T-helper 17 cell (primary cell): ENCODE data around the gene NCDN. TPM values are rescaled to one million over a fixed set of nuclear protein-coding genes. Genes with fewer than 3 reads are reported as not detected.

Experiments
- ATAC-seq: fragments of 150-1000 bp; cut with Tn5 transposase; 2 replicates; pipeline ENCODE4 v1.10.0; 2021; ENCODE audit warnings: mild to moderate bottlenecking, moderate library complexity
- DNase-seq, 3 donors: peaks; one replicate each; pipeline versions ENCODE4 v3.0.0 to v3.0.0-alpha.2; 2020 to 2021
- H3K9me3 ChIP-seq: one replicate; pipeline ENCODE4 v1.7.0; 2013; ENCODE audit warnings: low read length, mild to moderate bottlenecking; ENCODE audit not compliant: control insufficient read depth, poor library complexity, severe bottlenecking
- H3K27ac Mint-ChIP-seq: one replicate; pipeline ENCODE4 v1.8.0; 2022; ENCODE audit warnings: mild to moderate bottlenecking, moderate library complexity, mixed read lengths
- H3K27me3 Mint-ChIP-seq: one replicate; pipeline ENCODE4 v1.8.0; 2022; ENCODE audit warnings: mixed read lengths
- H3K36me3 Mint-ChIP-seq: one replicate; pipeline ENCODE4 v1.8.0; 2022; ENCODE audit warnings: low read depth, mixed read lengths
- H3K4me1 Mint-ChIP-seq: one replicate; pipeline ENCODE4 v1.8.0; 2022; ENCODE audit warnings: mild to moderate bottlenecking, mixed read lengths
- H3K4me3 Mint-ChIP-seq: one replicate; pipeline ENCODE4 v1.8.0; 2022; ENCODE audit warnings: mild to moderate bottlenecking, moderate library complexity, mixed read lengths
- total RNA-seq, 4 donors: library from RNA in 2 of 4; stranded (reverse) in 2 of 4; gene quantifications; one replicate each; pipeline ENCODE4 v1.2.3 and lab custom pipeline; 2022 to 2026

Gene NCDN, protein sequence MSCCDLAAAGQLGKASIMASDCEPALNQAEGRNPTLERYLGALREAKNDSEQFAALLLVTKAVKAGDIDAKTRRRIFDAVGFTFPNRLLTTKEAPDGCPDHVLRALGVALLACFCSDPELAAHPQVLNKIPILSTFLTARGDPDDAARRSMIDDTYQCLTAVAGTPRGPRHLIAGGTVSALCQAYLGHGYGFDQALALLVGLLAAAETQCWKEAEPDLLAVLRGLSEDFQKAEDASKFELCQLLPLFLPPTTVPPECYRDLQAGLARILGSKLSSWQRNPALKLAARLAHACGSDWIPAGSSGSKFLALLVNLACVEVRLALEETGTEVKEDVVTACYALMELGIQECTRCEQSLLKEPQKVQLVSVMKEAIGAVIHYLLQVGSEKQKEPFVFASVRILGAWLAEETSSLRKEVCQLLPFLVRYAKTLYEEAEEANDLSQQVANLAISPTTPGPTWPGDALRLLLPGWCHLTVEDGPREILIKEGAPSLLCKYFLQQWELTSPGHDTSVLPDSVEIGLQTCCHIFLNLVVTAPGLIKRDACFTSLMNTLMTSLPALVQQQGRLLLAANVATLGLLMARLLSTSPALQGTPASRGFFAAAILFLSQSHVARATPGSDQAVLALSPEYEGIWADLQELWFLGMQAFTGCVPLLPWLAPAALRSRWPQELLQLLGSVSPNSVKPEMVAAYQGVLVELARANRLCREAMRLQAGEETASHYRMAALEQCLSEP
- 10 to 100 TPM; 23.8 to 26.2 TPM for total RNA-seq
- total RNA-seq (lab: John Stamatoyannopoulos, UW): 26.4 to 33.3 reads per million in 2 donors

DNA sequence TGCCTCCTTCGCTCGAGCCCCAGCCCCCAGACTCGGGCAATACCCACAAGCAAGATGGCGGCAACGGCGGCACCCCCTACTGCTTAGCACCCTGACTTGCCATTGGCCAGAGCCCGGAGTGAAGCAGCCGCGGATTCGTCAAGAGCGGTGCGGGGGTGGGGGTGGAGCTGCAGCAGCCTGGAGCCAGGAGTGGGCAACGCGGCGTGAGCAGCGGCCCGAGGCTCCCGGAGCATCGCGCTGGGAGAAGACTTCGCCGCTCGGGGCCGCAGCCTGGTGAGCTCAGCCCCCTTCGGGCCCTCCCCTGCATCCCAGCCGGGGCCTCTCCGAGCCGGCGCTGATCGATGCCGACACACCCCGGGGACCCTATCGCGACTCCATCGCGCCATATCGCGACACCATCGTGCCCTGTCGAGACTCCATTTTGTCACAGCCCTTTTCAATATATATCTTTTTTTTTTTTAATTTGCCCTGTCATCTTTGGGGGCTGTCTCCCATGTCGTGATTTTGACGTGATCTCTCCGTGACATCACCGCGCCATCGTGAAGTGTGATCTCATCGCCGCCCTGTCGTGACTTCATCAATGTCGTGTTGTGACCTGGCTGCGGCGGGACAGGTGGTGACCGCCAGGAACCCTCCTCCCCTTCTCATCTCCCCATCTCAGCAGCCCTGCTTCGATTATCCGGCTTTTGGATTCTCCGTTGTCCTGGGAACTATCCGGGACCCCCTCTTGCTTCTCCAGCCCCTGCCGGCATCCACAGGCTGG lies at the start of gene NCDN:
Gene NCDN, plus strand, starts transcription at position 189 of the 763 bp plus-strand sequence. Its CDS starts 392 bp downstream, at position 581.
- H3K4me3 Mint-ChIP-seq: peak within 1 kb of the TSS; percentile 98
- peaks cover 2% of the 10 kb centered on the region for H3K36me3 Mint-ChIP-seq
- peaks cover 48% of the 10 kb centered on the region for H3K4me1 Mint-ChIP-seq
- peak; percentile 92 for ATAC-seq
- peak; percentile 89 to 93 (median 93) for DNase-seq
- H3K27me3 Mint-ChIP-seq: no peaks in the 10 kb centered on the region
- H3K9me3 ChIP-seq: no peaks in the 10 kb centered on the region
- H3K27ac Mint-ChIP-seq: peak within 1 kb of the TSS; percentile 98

DNA sequence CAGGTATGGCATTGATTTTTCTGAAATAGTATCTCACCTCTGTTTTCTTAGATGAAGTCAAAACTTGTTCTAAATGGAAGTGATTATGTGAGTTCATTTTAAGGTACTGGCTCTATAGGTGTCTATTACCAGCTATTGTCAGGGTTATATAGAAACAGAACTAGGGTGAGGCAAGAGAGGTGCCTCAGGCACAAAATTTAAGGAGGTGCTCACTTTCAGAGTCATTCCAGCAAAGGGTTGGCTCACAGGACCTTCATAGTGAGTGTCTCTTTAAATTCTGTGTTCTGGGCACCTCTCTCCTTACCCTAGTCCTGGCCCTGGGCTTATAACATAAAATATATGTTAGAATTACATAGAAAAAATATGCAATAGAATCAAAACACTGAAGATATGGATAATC lies 49.7 kb upstream of the NCDN start:
- H3K4me3 Mint-ChIP-seq: no peak overlapping the region
- no peaks in the 10 kb centered on the region for H3K9me3 ChIP-seq
- DNase-seq (no peak), ATAC-seq (no peak)
- no peaks in the 10 kb centered on the region for H3K27me3 Mint-ChIP-seq
- peaks cover 7% of the 10 kb centered on the region for H3K36me3 Mint-ChIP-seq
- H3K4me1 Mint-ChIP-seq: peaks cover 49% of the 10 kb centered on the region
- peak overlapping the region; percentile 99 for H3K27ac Mint-ChIP-seq

DNA sequence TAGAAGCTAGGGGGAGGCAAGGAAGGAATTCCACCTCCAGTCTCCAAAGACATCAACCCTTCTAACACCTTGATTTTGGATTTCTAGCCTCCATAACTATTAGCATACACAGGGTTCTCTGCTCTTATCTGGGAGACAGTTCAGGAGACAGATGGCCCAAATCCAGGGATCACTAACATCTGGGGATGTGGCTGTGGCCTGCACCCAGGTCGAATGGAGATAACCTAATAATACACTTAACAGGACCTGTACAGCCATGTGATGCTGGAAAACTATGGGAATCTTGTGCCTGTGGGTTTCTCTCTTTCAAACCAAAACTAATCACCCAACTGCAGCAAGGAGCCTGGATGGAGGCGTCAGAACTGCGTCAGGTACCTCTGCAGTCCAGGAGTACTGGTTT lies 48.0 kb upstream of the NCDN start:
- Mint-ChIP-seq H3K27ac (peak overlapping the region; percentile 99), H3K36me3 (peaks cover 5% of the 10 kb centered on the region), H3K27me3 (no peaks in the 10 kb centered on the region), H3K4me3 (no peak overlapping the region), H3K4me1 (peaks cover 48% of the 10 kb centered on the region)
- no peaks in the 10 kb centered on the region for H3K9me3 ChIP-seq
- no peak for ATAC-seq
- DNase-seq: no peak

DNA sequence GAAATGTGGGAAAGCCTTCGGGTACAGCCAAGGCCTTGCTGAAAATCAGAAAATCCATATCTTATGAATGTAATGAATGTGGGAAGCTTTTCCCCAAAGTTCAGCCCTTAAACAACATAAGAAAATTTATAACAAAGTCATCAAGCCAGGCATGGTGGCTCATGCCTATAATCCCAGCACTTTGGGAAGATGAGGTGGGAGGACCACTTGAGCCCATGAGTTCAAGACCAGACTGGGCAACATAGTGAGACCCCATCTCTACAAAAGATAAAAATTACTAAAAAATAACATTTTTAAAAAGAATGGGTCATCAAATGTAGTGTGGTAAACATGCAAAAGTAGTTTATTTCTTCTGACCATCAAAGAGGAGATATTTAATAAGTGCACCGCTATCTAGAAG lies 46.3 kb upstream of the NCDN start:
- Mint-ChIP-seq H3K4me1 (peaks cover 32% of the 10 kb centered on the region), H3K4me3 (no peak overlapping the region), H3K27me3 (no peaks in the 10 kb centered on the region), H3K36me3 (peaks cover 2% of the 10 kb centered on the region), H3K27ac (no peak overlapping the region)
- DNase-seq (no peak), ATAC-seq (no peak)
- H3K9me3 ChIP-seq: no peaks in the 10 kb centered on the region

DNA sequence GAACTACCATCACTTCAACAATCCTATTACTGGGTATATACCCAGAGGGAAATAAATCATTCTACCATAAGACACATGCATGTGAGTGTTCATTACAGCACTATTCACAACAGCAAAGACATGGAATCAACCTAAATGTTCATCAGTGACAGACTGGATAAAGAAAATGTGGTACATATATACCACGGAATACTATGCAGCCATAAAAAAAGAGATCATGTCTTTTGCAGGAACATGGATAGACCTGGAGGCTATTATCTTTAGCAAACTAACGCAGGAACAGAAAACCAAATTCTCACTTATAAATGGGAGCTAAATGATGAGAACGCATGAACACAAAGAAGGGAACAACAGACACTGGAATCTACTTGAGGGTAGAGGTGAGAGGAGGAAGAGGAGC lies 39.4 kb upstream of the NCDN start:
- Mint-ChIP-seq H3K27ac (no peak overlapping the region), H3K36me3 (peaks cover 6% of the 10 kb centered on the region)
- no peak for ATAC-seq

DNA sequence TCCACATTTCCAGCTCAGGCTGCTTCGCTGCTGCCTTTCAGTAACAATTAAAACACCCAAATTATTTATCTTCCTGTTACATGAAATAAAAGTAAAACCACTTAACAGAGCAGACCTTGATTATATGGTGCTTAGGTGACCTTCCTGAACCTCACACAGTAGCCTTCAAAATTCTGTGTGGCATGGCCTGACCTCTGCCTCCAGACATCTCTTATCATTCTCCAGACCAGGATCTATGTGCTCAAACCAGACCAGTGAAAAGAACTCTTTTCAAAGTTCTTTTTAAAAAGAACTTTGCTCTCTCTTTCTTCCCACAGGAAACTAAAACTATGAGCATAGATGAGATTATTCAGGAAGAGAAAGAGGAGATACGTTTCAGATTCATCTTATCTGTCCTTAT lies 38.2 kb upstream of the NCDN start:
- Mint-ChIP-seq H3K27ac (no peak overlapping the region), H3K4me1 (peaks cover 2% of the 10 kb centered on the region), H3K4me3 (no peak overlapping the region), H3K36me3 (peaks cover 6% of the 10 kb centered on the region), H3K27me3 (no peaks in the 10 kb centered on the region)
- no peak for ATAC-seq
- DNase-seq: no peak
- no peaks in the 10 kb centered on the region for H3K9me3 ChIP-seq

More for the DNA sequence above, 39.4 kb upstream of the NCDN start:
- no peaks in the 10 kb centered on the region for H3K9me3 ChIP-seq
- Mint-ChIP-seq H3K4me3 (no peak overlapping the region), H3K4me1 (peaks cover 2% of the 10 kb centered on the region), H3K27me3 (no peaks in the 10 kb centered on the region)
- DNase-seq: no peak

DNA sequence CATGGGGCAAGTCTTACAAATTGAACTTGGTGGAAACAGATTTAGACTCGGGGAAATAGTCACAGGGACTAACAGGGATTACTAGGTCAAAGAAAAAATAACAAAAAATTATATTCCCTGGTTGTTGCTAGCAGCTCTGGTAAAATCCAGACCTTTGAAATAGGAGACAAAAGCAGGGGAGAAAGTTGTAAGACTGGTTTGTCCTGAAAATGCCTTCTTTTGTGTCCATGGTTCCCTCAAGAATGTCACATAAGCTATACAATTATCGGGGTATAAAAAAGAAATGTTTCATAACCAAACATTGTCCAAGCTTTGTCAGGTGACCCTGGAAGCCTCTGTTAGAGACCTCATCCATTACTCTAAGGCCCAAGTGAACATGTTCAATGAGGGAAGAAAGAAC lies 33.5 kb upstream of the NCDN start:
- no peaks in the 10 kb centered on the region for H3K9me3 ChIP-seq
- no peaks in the 10 kb centered on the region for H3K27me3 Mint-ChIP-seq
- H3K4me3 Mint-ChIP-seq: no peak overlapping the region
- no peak overlapping the region for H3K27ac Mint-ChIP-seq
- H3K4me1 Mint-ChIP-seq: peaks cover 4% of the 10 kb centered on the region
- no peak for DNase-seq
- no peak for ATAC-seq
- peaks cover 3% of the 10 kb centered on the region for H3K36me3 Mint-ChIP-seq

DNA sequence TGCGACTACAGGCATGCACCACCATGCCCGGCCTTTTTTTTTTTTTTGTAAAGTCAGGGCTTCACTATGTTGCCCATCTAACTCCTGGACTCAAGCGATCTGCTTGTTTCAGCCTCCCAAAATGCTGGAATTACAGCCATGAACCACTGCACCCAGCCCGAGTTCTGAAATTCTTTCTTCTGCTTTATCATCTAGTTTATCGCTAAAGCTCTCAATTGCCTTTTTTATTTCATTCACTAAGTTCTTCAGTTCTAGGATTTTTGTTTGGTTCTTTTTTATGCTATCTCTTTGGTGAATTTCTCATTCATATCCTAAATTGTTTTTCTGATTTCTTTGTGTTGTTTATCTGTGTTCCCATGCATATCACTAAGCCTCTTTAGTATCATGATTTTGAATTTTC lies 27.4 kb upstream of the NCDN start:
- no peaks in the 10 kb centered on the region for H3K9me3 ChIP-seq
- no peak for ATAC-seq
- Mint-ChIP-seq H3K27ac (no peak overlapping the region), H3K4me1 (peaks cover 4% of the 10 kb centered on the region), H3K4me3 (no peak overlapping the region), H3K27me3 (no peaks in the 10 kb centered on the region), H3K36me3 (peaks cover 7% of the 10 kb centered on the region)
- no peak for DNase-seq

DNA sequence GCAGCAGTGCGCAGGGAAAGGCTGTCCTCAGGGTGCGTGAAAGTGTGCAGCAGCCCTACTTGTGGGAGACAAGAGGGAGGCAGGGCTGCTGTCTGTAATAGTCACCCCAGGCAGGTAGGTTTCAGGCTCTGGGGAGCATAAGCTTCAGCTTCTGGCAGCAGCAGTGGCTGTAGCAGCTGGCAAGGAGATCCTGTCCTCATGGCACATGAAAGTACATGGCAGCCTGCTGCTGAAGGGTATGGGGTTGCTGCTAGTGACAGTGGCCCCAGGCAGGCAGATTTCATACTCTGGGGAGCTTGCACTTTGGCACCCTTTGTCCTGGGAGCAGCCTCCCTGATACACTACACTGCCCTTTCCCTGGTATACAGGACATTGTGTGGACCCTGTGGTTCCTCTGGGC lies 26.7 kb upstream of the NCDN start:
- DNase-seq (no peak), ATAC-seq (no peak)
- Mint-ChIP-seq H3K4me3 (no peak overlapping the region), H3K36me3 (peaks cover 7% of the 10 kb centered on the region), H3K4me1 (peaks cover 11% of the 10 kb centered on the region), H3K27ac (no peak overlapping the region), H3K27me3 (no peaks in the 10 kb centered on the region)
- H3K9me3 ChIP-seq: no peaks in the 10 kb centered on the region

DNA sequence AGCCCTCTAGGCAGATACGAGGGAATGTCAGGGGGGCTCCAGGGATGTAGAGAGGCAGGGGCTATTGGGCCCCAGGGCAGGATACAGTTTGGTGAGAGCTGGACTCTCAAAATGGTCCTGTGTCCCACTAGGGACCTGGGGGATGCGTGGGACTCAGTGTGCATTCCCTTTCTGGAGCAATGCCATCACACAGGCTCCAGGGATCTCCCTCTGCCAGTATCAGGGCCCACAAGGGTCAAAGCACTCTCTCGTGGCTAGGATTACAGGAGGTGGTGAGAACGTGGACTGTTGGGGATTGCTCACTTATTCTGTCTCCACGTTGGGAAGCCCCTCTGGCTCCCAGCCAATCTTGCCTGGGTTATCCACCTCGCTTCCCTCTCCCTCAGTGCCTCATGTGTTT lies 26.2 kb upstream of the NCDN start:
- H3K4me1 Mint-ChIP-seq: peaks cover 16% of the 10 kb centered on the region
- no peaks in the 10 kb centered on the region for H3K9me3 ChIP-seq
- H3K36me3 Mint-ChIP-seq: peaks cover 7% of the 10 kb centered on the region
- no peak overlapping the region for H3K27ac Mint-ChIP-seq
- H3K27me3 Mint-ChIP-seq: no peaks in the 10 kb centered on the region
- DNase-seq (no peak), ATAC-seq (no peak)
- H3K4me3 Mint-ChIP-seq: no peak overlapping the region

DNA sequence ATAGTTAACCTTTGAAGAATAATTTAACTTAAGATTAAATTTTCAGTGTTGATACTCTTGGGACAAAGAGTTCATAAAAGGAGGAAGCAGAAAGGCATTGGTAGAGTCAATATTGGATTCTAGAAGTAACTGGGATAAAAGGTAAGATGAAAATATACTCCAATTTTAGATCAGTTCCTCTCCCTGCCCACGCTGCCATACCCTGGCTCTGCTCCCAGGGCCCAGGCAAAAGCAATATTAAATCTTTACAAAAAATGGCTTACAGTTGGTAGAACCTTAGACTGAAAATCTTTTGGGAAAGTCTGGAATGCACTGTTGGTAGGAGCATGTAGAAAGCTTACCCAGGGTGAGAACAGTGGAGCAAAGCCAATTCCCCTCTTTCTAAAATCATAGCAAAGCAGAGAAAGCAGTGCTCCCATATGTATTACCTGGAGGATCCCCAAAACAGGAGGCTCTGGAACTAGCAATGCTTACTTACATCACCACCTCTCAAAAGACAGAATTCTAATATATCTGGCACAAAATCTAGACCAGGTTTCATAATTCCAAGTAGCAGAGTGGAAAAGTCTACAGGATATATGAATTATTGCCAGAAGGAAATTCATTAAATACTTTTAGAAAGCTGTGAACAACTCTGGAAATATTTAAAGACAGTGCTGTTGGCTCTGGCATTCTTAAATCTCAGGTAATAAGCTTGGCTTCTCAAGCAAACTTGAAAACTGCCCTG lies 24.9 kb upstream of the NCDN start:
- Mint-ChIP-seq H3K27ac (no peak overlapping the region), H3K4me3 (no peak overlapping the region), H3K36me3 (peaks cover 7% of the 10 kb centered on the region), H3K4me1 (peaks cover 27% of the 10 kb centered on the region), H3K27me3 (no peaks in the 10 kb centered on the region)
- ATAC-seq (no peak), DNase-seq (no peak)
- no peaks in the 10 kb centered on the region for H3K9me3 ChIP-seq

DNA sequence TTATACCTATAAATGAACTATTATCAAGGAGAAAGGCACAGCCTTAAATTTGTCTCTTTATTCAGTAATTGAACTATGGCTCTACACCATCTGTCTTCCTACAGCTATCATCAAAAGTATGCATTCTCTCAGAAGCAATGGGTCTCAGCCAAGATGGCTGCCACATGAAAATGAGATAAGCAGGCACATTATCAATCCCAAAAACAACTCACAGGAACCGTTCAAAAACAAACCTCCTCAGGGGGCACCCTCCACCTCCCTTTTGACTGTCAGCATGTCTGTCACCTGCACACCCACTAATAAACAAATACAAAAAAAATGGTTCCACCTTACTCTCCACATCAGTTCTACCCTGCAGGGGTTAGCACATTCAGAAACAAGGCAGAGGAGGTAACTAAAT lies 24.0 kb upstream of the NCDN start:
- Mint-ChIP-seq H3K36me3 (peaks cover 7% of the 10 kb centered on the region), H3K4me1 (peaks cover 31% of the 10 kb centered on the region), H3K27ac (no peak overlapping the region), H3K4me3 (no peak overlapping the region), H3K27me3 (no peaks in the 10 kb centered on the region)
- no peak for DNase-seq
- no peak for ATAC-seq
- no peaks in the 10 kb centered on the region for H3K9me3 ChIP-seq

DNA sequence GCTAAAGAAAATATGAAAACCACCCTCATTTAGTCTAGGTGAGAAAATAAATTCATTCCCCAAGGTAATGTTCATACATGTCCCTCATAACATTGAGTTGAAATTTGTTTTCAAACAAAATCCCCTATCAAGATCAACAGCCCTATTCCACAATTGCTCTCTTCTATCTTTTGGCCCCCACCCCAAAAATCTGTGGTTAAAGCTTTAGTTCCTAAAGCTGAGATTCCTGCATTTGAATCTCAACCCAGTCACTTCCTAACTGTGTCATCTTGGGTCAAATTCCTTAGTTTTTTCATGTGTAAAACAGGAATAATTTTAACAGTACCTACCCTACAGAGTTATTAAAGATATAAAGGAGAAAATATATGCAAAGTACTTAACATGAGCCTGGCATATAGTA lies 22.4 kb upstream of the NCDN start:
- Mint-ChIP-seq H3K27me3 (no peaks in the 10 kb centered on the region), H3K27ac (peak overlapping the region; percentile 97), H3K36me3 (peaks cover 6% of the 10 kb centered on the region), H3K4me3 (no peak overlapping the region), H3K4me1 (peaks cover 48% of the 10 kb centered on the region)
- ATAC-seq (no peak), DNase-seq (no peak)
- no peaks in the 10 kb centered on the region for H3K9me3 ChIP-seq
